Psoas muscle (tissue), 8 donors: ENCODE data around the gene ATG5. TPM values are rescaled to one million over a fixed set of nuclear protein-coding genes. Genes with fewer than 3 reads are reported as not detected.

ENCODE experiments used
- ATAC-seq, 4 donors: fragments of 200-7000 bp; cut with Tn5 transposase; one replicate each; pipeline ENCODE4 v1.9.1; 2020; ENCODE audit warnings: moderate library complexity in 3 of 4, mild to moderate bottlenecking in 2 of 4
- DNase-seq, 2 donors: peaks; one replicate each; pipeline ENCODE4 v3.0.0-alpha.2; 2020
- H3K27ac ChIP-seq: fragments of 200-600 bp; one replicate; pipeline ENCODE4 v1.8.0; 2022
- H3K27me3 ChIP-seq, 3 donors: fragments of 200-600 bp in 1 of 3; one replicate each; pipeline versions ENCODE4 v1.6.1 to v1.8.0; 2013 to 2022; ENCODE audit warnings: low read length in 2 of 3, mild to moderate bottlenecking in 2 of 3, moderate library complexity in 1 of 3; ENCODE audit not compliant: insufficient read depth in 3 of 3
- H3K36me3 ChIP-seq, 2 donors: fragments of 200-600 bp in 1 of 2; one replicate each; pipeline versions ENCODE4 v1.6.1 to v1.8.0; 2013 to 2022; ENCODE audit warnings: low read depth in 1 of 2, mild to moderate bottlenecking in 1 of 2, moderate library complexity in 1 of 2; ENCODE audit not compliant: insufficient read depth in 1 of 2
- H3K4me1 ChIP-seq: fragments of 200-600 bp; one replicate; pipeline ENCODE4 v1.8.0; 2022
- H3K4me3 ChIP-seq: fragments of 200-600 bp; one replicate; pipeline ENCODE4 v1.8.0; 2022; ENCODE audit warnings: mild to moderate bottlenecking
- H3K9me3 ChIP-seq: fragments of 200-600 bp; one replicate; pipeline ENCODE4 v1.8.0; 2022
- CTCF ChIP-seq: fragments of 200-600 bp; IDR thresholded peaks from one replicate; pipeline ENCODE4 v1.8.0; 2022; ENCODE audit warnings: antibody characterized with exemption
- WGBS, 3 donors: extraction: QIAGEN DNeasy Blood & Tissue Kit; methylation state at CpG; one replicate each; pipeline versions ENCODE4 v1.1.6 to v1.1.7; 2013; 5-methylcytosine and 5-hydroxymethylcytosine counted together
- intact Hi-C, 2 donors: fragments of 100-400 bp; cut with DNase I; formaldehyde crosslinking; loops; one replicate each; pipeline versions ENCODE4 v1.11.0 to v1.14.2; 2022
- polyA plus RNA-seq, 3 donors: library from polyadenylated mRNA; stranded (reverse); fragments of 200-250 nt; gene quantifications; one replicate each; pipeline ENCODE4 v1.2.3, GENCODE V29; 2013
- total RNA-seq, 4 donors: library from RNA; stranded (reverse); fragmentation: NEBNext Ultra II Directional in 2 of 4; extraction: Animal tissue kit (Norgen Biotek cat#: 25700) in 2 of 4; gene quantifications; one replicate each; pipeline versions ENCODE4 v1.2.1 to v1.2.4, GENCODE V29; 2021 to 2023
- donor health status: healthy with polysubstance abuse.
- donor health status: DM: no; HTN: no; CAD: no; lungs with moderate emphysema.
- donor health status: Bipolar disorder and iron deficiency.
- donor health status: healthy.
- donor health status: DM: yes; HTN: yes; CAD: no.
- donor health status: DM: no; HTN: no; CAD: no.
- donor health status: DM: no; HTN: no; CAD: no.
- donor health status: DM: yes; HTN: yes; CAD: no.

ATG5 gene
- total and polyA plus RNA-seq, 7 donors = 13.5 to 35.7 (median 19.5) TPM

- intact Hi-C loops = no loop called here
- H3K9me3 ChIP-seq = no peaks in the 10 kb centered on the region
- H3K4me3 ChIP-seq = no peak overlapping the region
- ATAC-seq (no peak), DNase-seq (no peak)
- no peaks in the 10 kb centered on the region for H3K27me3 ChIP-seq
- no peak overlapping the region for H3K27ac ChIP-seq
- WGBS, 3 donors = 86 to 97% (median 87%) methylated on average over 1 of the region's 1 CpG
- TF ChIP-seq CTCF = no peak
- H3K4me1 ChIP-seq = no peaks in the 10 kb centered on the region
- H3K36me3 ChIP-seq = peaks cover 2 to 16% of the 10 kb centered on the region in 2 donors
These were observed 32.4 kb downstream of the ATG5 start for GRCh38 chr6:106293116-106293515.

GRCh38 chr6:106290954-106291353 lies 34.6 kb downstream of the ATG5 start:
- Histone ChIP-seq H3K4me1 (no peaks in the 10 kb centered on the region), H3K27ac (no peak overlapping the region), H3K9me3 (no peaks in the 10 kb centered on the region), H3K27me3 (no peaks in the 10 kb centered on the region), H3K4me3 (no peak overlapping the region), H3K36me3 (peaks cover 2 to 16% of the 10 kb centered on the region in 2 donors)
- no peak for ATAC-seq
- no peak for TF ChIP-seq CTCF
- DNase-seq = no peak
- WGBS, 3 donors = 96 to 100% (median 100%) methylated on average over 1 of the region's 1 CpG
- intact Hi-C loops = no loop called here

DNA sequence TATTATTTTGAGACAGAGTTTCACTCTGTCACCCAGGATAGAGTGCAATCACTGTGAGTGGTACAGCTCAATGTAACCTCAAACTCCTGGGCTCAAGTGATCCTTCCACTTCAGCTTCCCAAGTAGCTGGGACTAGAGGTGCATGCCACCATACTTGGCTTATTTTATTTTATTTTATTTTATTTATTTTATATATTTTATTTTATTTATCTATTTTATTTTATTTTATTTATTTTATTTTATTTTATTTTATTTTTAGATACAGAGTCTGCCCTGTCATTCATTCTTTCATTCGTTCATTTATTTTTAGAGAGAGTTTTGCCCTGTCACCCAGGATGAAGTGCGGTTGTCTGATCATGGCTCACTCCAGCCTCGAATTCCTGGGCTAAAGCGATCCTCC lies 35.5 kb downstream of the ATG5 start:
- 95 to 98% (median 95%) methylated on average over 4 of the region's 4 CpGs for WGBS, 3 donors
- no peak for ATAC-seq
- Histone ChIP-seq H3K27me3 (no peaks in the 10 kb centered on the region), H3K9me3 (no peaks in the 10 kb centered on the region), H3K4me1 (no peaks in the 10 kb centered on the region), H3K36me3 (peaks cover 2 to 16% of the 10 kb centered on the region in 2 donors), H3K4me3 (no peak overlapping the region), H3K27ac (no peak overlapping the region)
- no peak for TF ChIP-seq CTCF
- intact Hi-C loops = no loop called here
- DNase-seq = no peak

DNA sequence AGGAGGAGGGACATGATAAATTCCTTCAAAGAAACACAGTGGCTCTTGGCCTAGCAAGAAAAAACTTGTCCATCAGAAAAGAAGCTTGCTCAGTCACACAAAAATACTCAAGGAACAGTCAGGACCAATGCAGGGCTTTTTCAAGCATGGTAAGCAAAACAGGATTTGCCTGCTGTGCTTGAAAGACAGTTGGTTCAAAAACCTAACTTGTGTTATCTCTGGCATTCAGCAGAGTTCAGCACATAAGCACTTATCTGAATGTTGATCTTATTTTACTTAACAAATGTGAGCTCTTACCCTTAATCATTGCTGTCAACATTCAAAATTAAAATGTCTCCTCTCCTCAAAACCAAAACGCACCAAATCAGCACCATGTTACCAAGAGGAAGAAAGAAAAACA lies 38.3 kb downstream of the ATG5 start:
- Histone ChIP-seq H3K4me1 (no peaks in the 10 kb centered on the region), H3K4me3 (no peak overlapping the region), H3K9me3 (no peaks in the 10 kb centered on the region), H3K27me3 (no peaks in the 10 kb centered on the region), H3K36me3 (peaks cover 2 to 10% of the 10 kb centered on the region in 2 donors), H3K27ac (no peak overlapping the region)
- 82 to 100% (median 98%) methylated on average over 1 of the region's 1 CpG for WGBS, 3 donors
- no peak for TF ChIP-seq CTCF
- ATAC-seq (no peak), DNase-seq (no peak)
- intact Hi-C loops = no loop called here

DNA sequence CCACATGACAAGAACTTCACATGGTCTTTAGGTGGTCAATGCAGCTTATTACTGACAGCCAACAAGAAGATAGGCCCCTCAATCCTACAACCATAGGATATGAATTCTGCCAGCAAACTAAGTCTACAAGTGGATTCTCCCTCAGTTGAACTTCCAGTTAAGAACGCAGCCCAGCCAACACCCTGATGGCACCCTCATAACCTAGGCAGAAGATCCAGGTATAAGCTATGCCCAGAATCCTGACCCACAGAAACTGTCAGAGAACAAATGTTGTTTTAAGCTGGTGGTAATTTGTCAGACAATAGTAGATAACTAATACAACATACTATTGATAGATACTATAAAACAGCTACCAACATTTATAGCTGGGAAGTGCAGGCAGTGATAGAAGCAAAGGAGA lies 38.8 kb downstream of the ATG5 start:
- no peak for ATAC-seq
- TF ChIP-seq CTCF = no peak
- no peaks in the 10 kb centered on the region for H3K4me1 ChIP-seq
- no peaks in the 10 kb centered on the region for H3K9me3 ChIP-seq
- no peak for DNase-seq
- peaks cover 0 to 6% of the 10 kb centered on the region in 2 donors for H3K36me3 ChIP-seq
- intact Hi-C loops = no loop called here
- WGBS, 3 donors = 99 to 100% (median 100%) methylated on average over 1 of the region's 1 CpG
- H3K4me3 ChIP-seq = no peak overlapping the region
- no peaks in the 10 kb centered on the region for H3K27me3 ChIP-seq
- no peak overlapping the region for H3K27ac ChIP-seq
